ENCODE measurements around the gene GINS2. TPM values are rescaled to one million over a fixed set of nuclear protein-coding genes. Genes with fewer than 3 reads are reported as not detected.

The GINS2 gene
- total RNA-seq, 1 donor from 2014 or later = 6.5 TPM

DNA sequence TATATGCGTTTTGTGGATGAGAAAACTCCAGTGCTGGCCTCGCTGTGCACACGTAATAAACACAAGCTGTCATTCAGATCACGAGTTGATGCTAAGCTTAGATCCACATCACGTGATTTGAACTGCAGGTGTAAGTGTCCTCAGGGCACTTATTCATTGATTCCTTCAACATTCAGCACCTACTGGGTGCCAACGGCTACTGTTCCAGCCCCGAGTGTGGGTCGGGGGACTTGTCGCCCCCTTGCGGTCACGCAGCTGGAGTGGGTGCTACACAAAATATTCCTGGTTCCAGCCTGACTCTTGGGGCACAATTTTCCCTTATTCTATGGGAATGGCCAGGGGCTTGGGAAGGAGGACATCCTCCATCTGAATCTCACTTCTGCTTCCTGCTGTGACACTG is 29.9 kb upstream of the GINS2 start:
- Histone ChIP-seq H3K36me3 (ENCODE audit: control insufficient read depth, insufficient read depth, low read length) (no peaks in the 10 kb centered on the region), H3K27me3 (ENCODE audit: control insufficient read depth, insufficient read depth, low read length) (peaks cover 5% of the 10 kb centered on the region), H3K4me3 (ENCODE audit: low read depth, low read length) (no peak overlapping the region)
- TF ChIP-seq, protein P1, sequence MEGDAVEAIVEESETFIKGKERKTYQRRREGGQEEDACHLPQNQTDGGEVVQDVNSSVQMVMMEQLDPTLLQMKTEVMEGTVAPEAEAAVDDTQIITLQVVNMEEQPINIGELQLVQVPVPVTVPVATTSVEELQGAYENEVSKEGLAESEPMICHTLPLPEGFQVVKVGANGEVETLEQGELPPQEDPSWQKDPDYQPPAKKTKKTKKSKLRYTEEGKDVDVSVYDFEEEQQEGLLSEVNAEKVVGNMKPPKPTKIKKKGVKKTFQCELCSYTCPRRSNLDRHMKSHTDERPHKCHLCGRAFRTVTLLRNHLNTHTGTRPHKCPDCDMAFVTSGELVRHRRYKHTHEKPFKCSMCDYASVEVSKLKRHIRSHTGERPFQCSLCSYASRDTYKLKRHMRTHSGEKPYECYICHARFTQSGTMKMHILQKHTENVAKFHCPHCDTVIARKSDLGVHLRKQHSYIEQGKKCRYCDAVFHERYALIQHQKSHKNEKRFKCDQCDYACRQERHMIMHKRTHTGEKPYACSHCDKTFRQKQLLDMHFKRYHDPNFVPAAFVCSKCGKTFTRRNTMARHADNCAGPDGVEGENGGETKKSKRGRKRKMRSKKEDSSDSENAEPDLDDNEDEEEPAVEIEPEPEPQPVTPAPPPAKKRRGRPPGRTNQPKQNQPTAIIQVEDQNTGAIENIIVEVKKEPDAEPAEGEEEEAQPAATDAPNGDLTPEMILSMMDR (IDR thresholded peaks at IDR 0.05; ENCODE audit: insufficient read depth, low read length, poor library complexity, severe bottlenecking) = peak; percentile 64
- DNase-seq (ENCODE audit: low read depth) = no peak

DNA sequence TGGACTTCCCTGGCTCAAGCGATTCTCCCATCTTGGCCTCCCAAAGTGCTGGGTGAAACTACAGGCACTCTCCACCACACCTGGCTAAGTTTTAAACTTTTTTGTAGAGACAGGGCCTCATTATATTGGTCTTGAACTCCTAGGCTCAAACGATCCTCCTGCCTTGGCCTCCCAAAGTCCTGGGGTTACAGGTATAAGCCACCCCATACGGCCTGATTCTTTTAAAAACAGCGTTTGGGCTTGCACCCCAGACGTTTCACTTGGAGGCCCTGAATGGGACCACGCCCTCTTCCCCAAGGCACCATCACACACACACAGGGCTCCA is 29.4 kb upstream of the GINS2 start:
- Histone ChIP-seq H3K4me3 (ENCODE audit: low read depth, low read length) (no peak overlapping the region), H3K36me3 (ENCODE audit: control insufficient read depth, insufficient read depth, low read length) (no peaks in the 10 kb centered on the region), H3K27me3 (ENCODE audit: control insufficient read depth, insufficient read depth, low read length) (peaks cover 5% of the 10 kb centered on the region)
- DNase-seq (ENCODE audit: low read depth) = no peak
- TF ChIP-seq, protein P1 (IDR thresholded peaks at IDR 0.05; ENCODE audit: insufficient read depth, low read length, poor library complexity, severe bottlenecking) = no peak

DNA sequence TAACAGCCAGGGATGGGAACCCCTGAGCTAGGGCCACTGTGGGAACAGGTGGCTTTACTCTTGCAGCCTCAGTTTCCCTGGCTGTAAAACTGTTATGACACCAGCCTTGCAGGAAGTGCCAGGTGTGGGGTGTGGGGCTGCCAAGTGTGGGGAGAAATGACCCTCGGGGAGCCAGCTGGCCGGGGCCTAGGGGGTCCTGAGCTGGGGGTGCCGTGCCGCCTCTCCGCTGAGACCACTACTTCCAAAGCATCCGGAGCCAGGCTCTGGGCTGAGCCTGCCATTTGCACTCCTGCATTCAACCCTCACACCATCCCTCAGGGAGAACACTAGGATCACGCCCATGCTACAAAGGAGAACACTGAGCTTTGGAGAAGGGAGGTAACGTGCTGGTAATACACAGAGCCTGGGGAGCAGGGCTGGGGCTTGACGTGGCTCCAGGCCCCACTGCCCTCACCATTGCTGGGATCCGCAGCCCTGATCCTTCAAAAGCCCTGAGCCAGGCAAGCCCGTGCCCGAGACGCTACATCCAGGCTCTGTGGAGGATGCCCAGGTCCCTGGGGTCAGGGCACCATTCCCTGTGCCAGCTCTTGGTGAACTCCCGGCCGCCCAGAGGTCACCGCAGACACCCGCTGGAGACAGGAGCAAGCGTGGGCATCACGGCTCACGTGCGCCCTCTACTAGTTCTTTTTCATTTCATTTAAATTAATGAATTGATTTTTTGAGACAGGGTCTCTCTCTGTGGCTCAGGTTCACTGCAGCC is 28.8 kb upstream of the GINS2 start:
- no peaks in the 10 kb centered on the region for H3K36me3 ChIP-seq (ENCODE audit: control insufficient read depth, insufficient read depth, low read length)

DNA sequence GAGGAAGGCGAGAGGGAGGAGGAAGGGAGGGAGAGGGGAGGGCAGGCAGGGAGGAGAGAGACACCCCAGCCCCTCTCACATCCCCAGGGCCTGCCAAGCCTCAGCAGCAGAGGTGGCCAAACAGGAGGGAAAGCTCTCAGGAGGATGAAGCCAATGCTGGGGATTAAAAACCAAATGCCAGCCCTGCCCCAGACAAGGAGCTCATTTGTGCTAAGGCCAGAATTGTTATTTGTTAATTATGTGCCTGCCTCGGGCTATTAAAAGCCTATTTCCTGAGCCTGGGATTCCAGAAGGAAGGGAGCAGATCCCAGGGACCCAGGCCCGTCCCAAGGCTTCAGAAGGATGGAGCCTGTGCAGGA is 27.9 kb upstream of the GINS2 start:
- Histone ChIP-seq H3K36me3 (ENCODE audit: control insufficient read depth, insufficient read depth, low read length) (no peaks in the 10 kb centered on the region), H3K4me3 (ENCODE audit: low read depth, low read length) (no peak overlapping the region), H3K27me3 (ENCODE audit: control insufficient read depth, insufficient read depth, low read length) (peaks cover 5% of the 10 kb centered on the region)
- TF ChIP-seq, protein P1 (IDR thresholded peaks at IDR 0.05; ENCODE audit: insufficient read depth, low read length, poor library complexity, severe bottlenecking) = no peak
- DNase-seq (ENCODE audit: low read depth) = no peak

More for the DNA sequence above, 28.8 kb upstream of the GINS2 start:
- peak; percentile 9 for DNase-seq (ENCODE audit: low read depth)
- TF ChIP-seq, protein P1 (IDR thresholded peaks at IDR 0.05; ENCODE audit: insufficient read depth, low read length, poor library complexity, severe bottlenecking) = peak; percentile 59
- Histone ChIP-seq H3K4me3 (ENCODE audit: low read depth, low read length) (no peak overlapping the region), H3K27me3 (ENCODE audit: control insufficient read depth, insufficient read depth, low read length) (peaks cover 5% of the 10 kb centered on the region)

DNA sequence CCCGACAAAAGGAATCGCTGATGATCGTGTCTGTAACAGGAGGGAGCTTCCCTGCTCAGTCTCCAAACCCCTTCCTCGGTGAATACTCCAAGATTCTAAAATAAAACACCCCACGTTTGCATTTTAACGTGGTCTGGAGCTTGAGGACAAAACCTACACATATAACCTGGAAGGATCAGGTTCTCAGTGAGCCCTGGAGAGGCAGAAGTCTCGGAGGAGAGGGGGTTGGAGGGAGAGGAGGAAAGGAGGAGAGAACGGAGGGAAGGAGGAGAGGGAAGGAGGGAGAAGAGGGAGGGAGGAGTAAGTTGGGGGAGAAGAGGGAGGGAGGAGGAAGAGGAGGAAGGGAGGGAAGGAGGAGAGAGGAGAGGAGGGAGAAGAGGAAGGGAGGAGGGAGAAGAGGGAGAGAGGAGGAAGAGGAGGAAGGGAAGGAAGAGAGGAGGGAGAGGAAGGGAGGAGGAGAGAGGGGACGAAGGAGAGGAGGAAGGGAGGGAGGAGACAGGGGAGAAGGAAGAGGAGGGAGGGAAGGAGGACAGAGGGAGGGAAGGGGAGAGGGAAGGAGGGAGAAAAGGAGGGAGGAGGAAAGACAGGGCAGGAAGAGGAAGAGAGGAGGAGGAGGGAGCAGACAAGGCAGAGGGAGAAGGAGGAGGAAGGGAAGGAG is 27.4 kb upstream of the GINS2 start:
- H3K27me3 ChIP-seq (ENCODE audit: control insufficient read depth, insufficient read depth, low read length) = peaks cover 5% of the 10 kb centered on the region
- H3K36me3 ChIP-seq (ENCODE audit: control insufficient read depth, insufficient read depth, low read length) = no peaks in the 10 kb centered on the region
- TF ChIP-seq, protein P1 (IDR thresholded peaks at IDR 0.05; ENCODE audit: insufficient read depth, low read length, poor library complexity, severe bottlenecking) = no peak
- no peak for DNase-seq (ENCODE audit: low read depth)
- no peak overlapping the region for H3K4me3 ChIP-seq (ENCODE audit: low read depth, low read length)

Measured in kidney epithelial cell (primary cell).